HCT116 (cell line): Measurements from ENCODE around the gene MICAL1. TPM values are rescaled to one million over a fixed set of nuclear protein-coding genes. Genes with fewer than 3 reads are reported as not detected.

Experiments
- ATAC-seq: fragments of 200-7000 bp; cut with Tn5 transposase; 2 replicates; pipeline ENCODE4 v1.9.1; 2020; ENCODE audit warnings: mild to moderate bottlenecking, moderate library complexity
- BruUV-seq: library from RNA; stranded (reverse); fragments of 400-500 nt; replicated peaks from 2 replicates; lab custom pipeline; 2021; lab: Mats Ljungman, UMichigan
- CTCF ChIA-PET: fragments of 300-600 bp; sonication (Branson Sonifier 250); formaldehyde crosslinking; loops from one replicate; lab custom pipeline; 2021; ENCODE audit warnings: antibody characterized with exemption; lab: Charles Lee
- POLR2A ChIA-PET: fragments of 300-600, 350-600 bp; sonication (Branson Sonifier 250); formaldehyde crosslinking; loops from one replicate; lab custom pipeline; 2021; ENCODE audit warnings: antibody characterized with exemption; lab: Charles Lee
- RAD21 ChIA-PET, 2 experiments: fragments of 300-600 bp; sonication (Branson Sonifier 250); formaldehyde crosslinking; loops; one replicate each; lab custom pipeline; 2023; ENCODE audit warnings: low total read pairs in 2 of 2; ENCODE audit not compliant: uncharacterized antibody in 2 of 2, unreplicated experiment in 2 of 2, low non-redundant PET in 1 of 2; lab: Charles Lee
- DNase-seq: peaks from one replicate; pipeline ENCODE4 v3.0.0-alpha.2; 2010; ENCODE audit warnings: low read depth, low spot score
- H2AFZ ChIP-seq: fragments of 200-600 bp; shearing (Covaris generic), sonication (generic); 2 replicates; pipeline ENCODE4 v1.6.1; 2017; ENCODE audit warnings: low read depth, mixed run types, mixed read lengths, antibody characterized with exemption, low read length; ENCODE audit not compliant: poor library complexity, severe bottlenecking
- H3K27ac ChIP-seq: 2 replicates; pipeline ENCODE4 v1.5.1; 2012; ENCODE audit warnings: low read depth, low read length
- H3K27me3 ChIP-seq: fragments of 200-600 bp; sonication (generic); 2 replicates; pipeline ENCODE4 v1.6.1; 2016; ENCODE audit warnings: mixed run types, low read length, mixed read lengths; ENCODE audit not compliant: insufficient read depth
- H3K36me3 ChIP-seq, 2 experiments: fragments of 200-500 bp in 1 of 2; fragments of 200-600 bp in 1 of 2; sonication (Bioruptor generic) in 1 of 2; sonication (generic) in 1 of 2; 2 replicates each; pipeline versions ENCODE4 v1.5.1 to v1.6.1; 2014 to 2016; ENCODE audit warnings: low read length in 2 of 2, inconsistent platforms in 1 of 2, mixed read lengths in 1 of 2, mixed run types in 1 of 2; ENCODE audit not compliant: insufficient read depth in 2 of 2, control insufficient read depth in 1 of 2
- H3K4me1 ChIP-seq, 2 experiments: fragments of 200-600 bp in 1 of 2; sonication (generic) in 1 of 2; 2 replicates each; pipeline versions ENCODE4 v1.5.1 to v1.6.1; 2012 to 2017; ENCODE audit warnings: low read length in 2 of 2, inconsistent platforms in 1 of 2, mild to moderate bottlenecking in 1 of 2, mixed read lengths in 1 of 2, mixed run types in 1 of 2, moderate library complexity in 1 of 2; ENCODE audit not compliant: insufficient read depth in 2 of 2, control insufficient read depth in 1 of 2
- H3K4me2 ChIP-seq: fragments of 200-600 bp; sonication (generic); 2 replicates; pipeline ENCODE4 v1.6.1; 2017; ENCODE audit warnings: mixed run types, low read length, mixed read lengths
- H3K4me3 ChIP-seq, 2 experiments: fragments of 200-600 bp in 1 of 2; sonication (generic) in 1 of 2; replicated peaks in 1 of 2; 2 replicates each; pipeline ENCODE4 v1.5.1; 2011 to 2016; ENCODE audit warnings: low read length in 2 of 2, control low read depth in 1 of 2, low read depth in 1 of 2, mild to moderate bottlenecking in 1 of 2, mixed read lengths in 1 of 2, mixed run types in 1 of 2
- H3K79me2 ChIP-seq: fragments of 200-600 bp; sonication (generic); 2 replicates; pipeline ENCODE4 v1.6.1; 2017; ENCODE audit warnings: mild to moderate bottlenecking, mixed run types, low read length, moderate library complexity, mixed read lengths; ENCODE audit not compliant: insufficient read depth
- H3K9ac ChIP-seq: fragments of 200-600 bp; sonication (generic); 2 replicates; pipeline ENCODE4 v1.6.1; 2016; ENCODE audit warnings: low read length, mixed read lengths
- H3K9me2 ChIP-seq: fragments of 200-600 bp; sonication (generic), shearing (Covaris generic); 2 replicates; pipeline ENCODE4 v1.6.1; 2017; ENCODE audit warnings: mixed run types, mild to moderate bottlenecking, moderate library complexity; ENCODE audit not compliant: insufficient read depth
- H3K9me3 ChIP-seq, 2 experiments: fragments of 200-500 bp in 1 of 2; fragments of 200-600 bp in 1 of 2; sonication (Bioruptor generic) in 1 of 2; sonication (generic) in 1 of 2; 2 replicates each; pipeline ENCODE4 v1.6.1; 2014 to 2017; ENCODE audit warnings: low read length in 2 of 2, mixed read lengths in 2 of 2, inconsistent platforms in 1 of 2, low read depth in 1 of 2, mild to moderate bottlenecking in 1 of 2, mixed run types in 1 of 2, moderate library complexity in 1 of 2; ENCODE audit not compliant: control insufficient read depth in 1 of 2, insufficient read depth in 1 of 2
- H4K20me1 ChIP-seq: fragments of 200-600 bp; sonication (generic), shearing (Covaris generic); 2 replicates; pipeline ENCODE4 v1.6.1; 2017; ENCODE audit warnings: mixed run types, mild to moderate bottlenecking, moderate library complexity; ENCODE audit not compliant: insufficient read depth
- CEBPB ChIP-seq: IDR thresholded peaks from 2 replicates; pipeline ENCODE4 v1.6.1; 2012; ENCODE audit warnings: low read depth
- ELF1 ChIP-seq: IDR thresholded peaks from 2 replicates; pipeline ENCODE4 v1.6.1; 2012; ENCODE audit warnings: low read depth, borderline replicate concordance
- EZH2 ChIP-seq: fragments of 200-600 bp; sonication (generic); IDR thresholded peaks from 2 replicates; pipeline ENCODE4 v1.6.1; 2017; ENCODE audit warnings: antibody characterized with exemption, mixed run types
- EZH2phosphoT487 ChIP-seq: fragments of 200-600 bp; IDR thresholded peaks from 2 replicates; pipeline ENCODE4 v1.6.1; 2018; ENCODE audit warnings: antibody characterized with exemption, borderline replicate concordance
- FOSL1 ChIP-seq: IDR thresholded peaks from 2 replicates; pipeline ENCODE4 v1.6.1; 2012; ENCODE audit warnings: low read depth
- JUND ChIP-seq: IDR thresholded peaks from 2 replicates; pipeline ENCODE4 v1.6.1; 2012
- POLR2A ChIP-seq: IDR thresholded peaks from 2 replicates; pipeline ENCODE4 v1.7.0; 2011; ENCODE audit warnings: borderline replicate concordance; ENCODE audit not compliant: insufficient read depth, insufficient read length; ENCODE audit errors: extremely low read depth
- RAD21 ChIP-seq: IDR thresholded peaks from 2 replicates; pipeline ENCODE4 v1.6.1; 2012; ENCODE audit warnings: low read depth, mild to moderate bottlenecking
- SIN3A ChIP-seq: IDR thresholded peaks from 2 replicates; pipeline ENCODE4 v1.6.1; 2012; ENCODE audit warnings: low read depth
- SP1 ChIP-seq: IDR thresholded peaks from 2 replicates; pipeline ENCODE4 v1.6.1; 2012; ENCODE audit warnings: low read depth
- TCF7L2 ChIP-seq: IDR thresholded peaks from 2 replicates; pipeline ENCODE4 v1.7.0; 2011; ENCODE audit warnings: borderline replicate concordance, inconsistent platforms; ENCODE audit not compliant: insufficient read depth, insufficient read length; ENCODE audit errors: extremely low read depth
- ZNF274 ChIP-seq: fragments of 200-500 bp; sonication (Bioruptor generic); IDR thresholded peaks from 2 replicates; pipeline ENCODE4 v1.6.1; 2014; ENCODE audit warnings: mild to moderate bottlenecking, low read depth, low read length, inconsistent platforms
- intact Hi-C: fragments of 100-400 bp; cut with micrococcal nuclease; formaldehyde crosslinking; loops from 2 replicates; pipeline ENCODE4 v1.10.0; 2022
- total RNA-seq: library from RNA; stranded (reverse); gene quantifications from one replicate; pipeline ENCODE4 v1.2.1, GENCODE V29; 2021; ENCODE audit not compliant: unreplicated experiment
- TF ChIP-seq, protein P1 (sequence below), 3 experiments: fragments of 200-600 bp in 1 of 3; sonication (generic) in 1 of 3; IDR thresholded peaks in 2 of 3; conservative IDR thresholded peaks in 1 of 3; 2 replicates each; pipeline ENCODE4 v1.5.1; 2012 to 2017; ENCODE audit warnings: low read depth in 2 of 3, low read length in 2 of 3, antibody characterized with exemption in 1 of 3, borderline replicate concordance in 1 of 3, control low read depth in 1 of 3, mild to moderate bottlenecking in 1 of 3, mixed read lengths in 1 of 3, mixed run types in 1 of 3, moderate library complexity in 1 of 3; ENCODE audit not compliant: insufficient read depth in 1 of 3
- TF ChIP-seq, protein P2 (sequence below): IDR thresholded peaks from 2 replicates; pipeline ENCODE4 v1.6.1; 2012
- TF ChIP-seq, protein P3 (sequence below): IDR thresholded peaks from 2 replicates; pipeline ENCODE4 v1.6.1; 2012; ENCODE audit warnings: low read depth

The MICAL1 gene
- total RNA-seq, 1 experiment from 2014 or later: 23.9 TPM

DNA sequence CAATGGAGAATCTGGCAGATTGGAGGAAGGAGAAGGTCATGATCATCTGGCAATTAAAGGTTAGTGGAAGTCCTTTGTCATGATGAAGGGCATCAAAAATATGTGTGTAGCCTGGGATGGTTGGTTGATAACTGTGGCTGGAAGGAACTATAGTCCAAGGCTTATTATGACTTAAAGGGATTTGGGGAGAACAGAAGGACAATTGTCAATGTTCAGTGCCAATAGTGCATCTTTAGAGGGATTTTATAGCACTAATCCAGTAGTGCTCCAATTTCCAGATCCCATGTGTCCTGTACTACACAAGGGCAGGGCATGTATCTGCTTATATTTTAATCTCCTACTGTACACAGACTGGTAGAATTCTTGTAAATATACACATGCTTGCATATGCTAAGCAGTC, 32.4 kb upstream of the MICAL1 start:
- no peaks in the 10 kb centered on the region for H3K9me3 ChIP-seq
- ChIA-PET CTCF (no interaction called here), RAD21 (no interaction called here), POLR2A (no interaction called here)
- peaks cover 0 to 10% of the 10 kb centered on the region in 2 experiments; a peak in 3 of 4 replicates for H3K4me1 ChIP-seq
- no peaks in the 10 kb centered on the region for H4K20me1 ChIP-seq
- no peak overlapping the region for H3K4me2 ChIP-seq
- no peak for ATAC-seq
- DNase-seq: no peak
- no peak overlapping the region for H3K9ac ChIP-seq
- H3K27ac ChIP-seq: no peak overlapping the region
- TF ChIP-seq CEBPB: no peak
- TF ChIP-seq, protein P1, sequence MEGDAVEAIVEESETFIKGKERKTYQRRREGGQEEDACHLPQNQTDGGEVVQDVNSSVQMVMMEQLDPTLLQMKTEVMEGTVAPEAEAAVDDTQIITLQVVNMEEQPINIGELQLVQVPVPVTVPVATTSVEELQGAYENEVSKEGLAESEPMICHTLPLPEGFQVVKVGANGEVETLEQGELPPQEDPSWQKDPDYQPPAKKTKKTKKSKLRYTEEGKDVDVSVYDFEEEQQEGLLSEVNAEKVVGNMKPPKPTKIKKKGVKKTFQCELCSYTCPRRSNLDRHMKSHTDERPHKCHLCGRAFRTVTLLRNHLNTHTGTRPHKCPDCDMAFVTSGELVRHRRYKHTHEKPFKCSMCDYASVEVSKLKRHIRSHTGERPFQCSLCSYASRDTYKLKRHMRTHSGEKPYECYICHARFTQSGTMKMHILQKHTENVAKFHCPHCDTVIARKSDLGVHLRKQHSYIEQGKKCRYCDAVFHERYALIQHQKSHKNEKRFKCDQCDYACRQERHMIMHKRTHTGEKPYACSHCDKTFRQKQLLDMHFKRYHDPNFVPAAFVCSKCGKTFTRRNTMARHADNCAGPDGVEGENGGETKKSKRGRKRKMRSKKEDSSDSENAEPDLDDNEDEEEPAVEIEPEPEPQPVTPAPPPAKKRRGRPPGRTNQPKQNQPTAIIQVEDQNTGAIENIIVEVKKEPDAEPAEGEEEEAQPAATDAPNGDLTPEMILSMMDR (IDR thresholded peaks at IDR 0.05 in 2 of 3, conservative IDR thresholded peaks at IDR 0.05 in 1 of 3; ENCODE audit: borderline replicate concordance in 1 of 3, insufficient read depth in 1 of 3, low read depth in 2 of 3, low read length in 2 of 3): no peak
- TF ChIP-seq POLR2A: no peak
- TF ChIP-seq, protein P2, sequence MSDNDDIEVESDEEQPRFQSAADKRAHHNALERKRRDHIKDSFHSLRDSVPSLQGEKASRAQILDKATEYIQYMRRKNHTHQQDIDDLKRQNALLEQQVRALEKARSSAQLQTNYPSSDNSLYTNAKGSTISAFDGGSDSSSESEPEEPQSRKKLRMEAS: no peak
- TF ChIP-seq SIN3A: no peak
- TF ChIP-seq EZH2: no peak
- no peak for TF ChIP-seq ZNF274
- TF ChIP-seq, protein P3, sequence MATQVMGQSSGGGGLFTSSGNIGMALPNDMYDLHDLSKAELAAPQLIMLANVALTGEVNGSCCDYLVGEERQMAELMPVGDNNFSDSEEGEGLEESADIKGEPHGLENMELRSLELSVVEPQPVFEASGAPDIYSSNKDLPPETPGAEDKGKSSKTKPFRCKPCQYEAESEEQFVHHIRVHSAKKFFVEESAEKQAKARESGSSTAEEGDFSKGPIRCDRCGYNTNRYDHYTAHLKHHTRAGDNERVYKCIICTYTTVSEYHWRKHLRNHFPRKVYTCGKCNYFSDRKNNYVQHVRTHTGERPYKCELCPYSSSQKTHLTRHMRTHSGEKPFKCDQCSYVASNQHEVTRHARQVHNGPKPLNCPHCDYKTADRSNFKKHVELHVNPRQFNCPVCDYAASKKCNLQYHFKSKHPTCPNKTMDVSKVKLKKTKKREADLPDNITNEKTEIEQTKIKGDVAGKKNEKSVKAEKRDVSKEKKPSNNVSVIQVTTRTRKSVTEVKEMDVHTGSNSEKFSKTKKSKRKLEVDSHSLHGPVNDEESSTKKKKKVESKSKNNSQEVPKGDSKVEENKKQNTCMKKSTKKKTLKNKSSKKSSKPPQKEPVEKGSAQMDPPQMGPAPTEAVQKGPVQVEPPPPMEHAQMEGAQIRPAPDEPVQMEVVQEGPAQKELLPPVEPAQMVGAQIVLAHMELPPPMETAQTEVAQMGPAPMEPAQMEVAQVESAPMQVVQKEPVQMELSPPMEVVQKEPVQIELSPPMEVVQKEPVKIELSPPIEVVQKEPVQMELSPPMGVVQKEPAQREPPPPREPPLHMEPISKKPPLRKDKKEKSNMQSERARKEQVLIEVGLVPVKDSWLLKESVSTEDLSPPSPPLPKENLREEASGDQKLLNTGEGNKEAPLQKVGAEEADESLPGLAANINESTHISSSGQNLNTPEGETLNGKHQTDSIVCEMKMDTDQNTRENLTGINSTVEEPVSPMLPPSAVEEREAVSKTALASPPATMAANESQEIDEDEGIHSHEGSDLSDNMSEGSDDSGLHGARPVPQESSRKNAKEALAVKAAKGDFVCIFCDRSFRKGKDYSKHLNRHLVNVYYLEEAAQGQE: no peak
- TF ChIP-seq FOSL1: no peak
- no peak for TF ChIP-seq EZH2phosphoT487
- TF ChIP-seq ELF1: no peak
- no peak for TF ChIP-seq SP1
- no peak for TF ChIP-seq JUND
- TF ChIP-seq TCF7L2: no peak
- TF ChIP-seq RAD21: no peak
- TF ChIP-seq, all 23 proteins: peak for 0
- Histone ChIP-seq H3K9me2 (no peaks in the 10 kb centered on the region), H2AFZ (no peak overlapping the region), H3K79me2 (no peaks in the 10 kb centered on the region), H3K4me3 (no peak overlapping the region), H3K27me3 (no peaks in the 10 kb centered on the region), H3K36me3 (no peaks in the 10 kb centered on the region)
- BruUV-seq: no TSS peak
- intact Hi-C loops: no loop called here
